Osteoblast (primary cell): Measurements from ENCODE around the gene MS4A6E. TPM values are rescaled to one million over a fixed set of nuclear protein-coding genes. Genes with fewer than 3 reads are reported as not detected.

Source experiments
- DNase-seq: peaks from one replicate; pipeline ENCODE4 v3.0.0; 2011; ENCODE audit warnings: low spot score, mixed read lengths; ENCODE audit not compliant: insufficient read length; ENCODE audit errors: missing footprints
- H2AFZ ChIP-seq: 2 replicates; pipeline ENCODE4 v1.6.0; 2011; ENCODE audit warnings: mild to moderate bottlenecking, low read length
- H3K27ac ChIP-seq: 2 replicates; pipeline ENCODE4 v1.5.1; 2011; ENCODE audit warnings: mild to moderate bottlenecking, low read depth, low read length, moderate library complexity
- H3K27me3 ChIP-seq: 2 replicates; pipeline ENCODE4 v1.6.0; 2012; ENCODE audit warnings: mild to moderate bottlenecking, control low read depth, inconsistent platforms, low read length, moderate library complexity; ENCODE audit not compliant: insufficient read depth
- H3K36me3 ChIP-seq: 2 replicates; pipeline ENCODE4 v1.5.1; 2011; ENCODE audit warnings: mild to moderate bottlenecking, low read length, control low read depth, moderate library complexity; ENCODE audit not compliant: insufficient read depth
- H3K4me1 ChIP-seq: 2 replicates; pipeline ENCODE4 v1.5.1; 2011; ENCODE audit warnings: mild to moderate bottlenecking, low read length, control low read depth, moderate library complexity; ENCODE audit not compliant: insufficient read depth
- H3K4me2 ChIP-seq: 2 replicates; pipeline ENCODE4 v1.6.0; 2011; ENCODE audit warnings: mild to moderate bottlenecking, low read length; ENCODE audit not compliant: insufficient read depth
- H3K4me3 ChIP-seq: fragments of 200-600 bp; sonication (generic); 3 replicates; pipeline ENCODE4 v1.5.1; 2012; ENCODE audit warnings: mild to moderate bottlenecking, low read length, inconsistent platforms; ENCODE audit not compliant: insufficient read depth
- H3K79me2 ChIP-seq: 2 replicates; pipeline ENCODE4 v1.6.0; 2012; ENCODE audit warnings: mild to moderate bottlenecking, low read length, control low read depth, inconsistent platforms; ENCODE audit not compliant: insufficient read depth
- H3K9me3 ChIP-seq: 2 replicates; pipeline ENCODE4 v1.5.1; 2011; ENCODE audit warnings: low read depth, low read length, control low read depth
- H4K20me1 ChIP-seq: 2 replicates; pipeline ENCODE4 v1.6.0; 2012; ENCODE audit warnings: mild to moderate bottlenecking, low read length, control low read depth; ENCODE audit not compliant: insufficient read depth
- total RNA-seq: library from RNA; depleted of rRNA; stranded (reverse); fragments of >200 nt; gene quantifications from 2 replicates; pipeline ENCODE4 v1.2.3, GENCODE V29; 2012
- TF ChIP-seq, protein P1 (sequence below): IDR thresholded peaks from 2 replicates; pipeline ENCODE4 v1.5.1; 2011; ENCODE audit warnings: mild to moderate bottlenecking, low read depth, low read length, moderate library complexity; ENCODE audit errors: extremely low read depth

Gene MS4A6E
- total RNA-seq, 1 donor: not detected

DNA sequence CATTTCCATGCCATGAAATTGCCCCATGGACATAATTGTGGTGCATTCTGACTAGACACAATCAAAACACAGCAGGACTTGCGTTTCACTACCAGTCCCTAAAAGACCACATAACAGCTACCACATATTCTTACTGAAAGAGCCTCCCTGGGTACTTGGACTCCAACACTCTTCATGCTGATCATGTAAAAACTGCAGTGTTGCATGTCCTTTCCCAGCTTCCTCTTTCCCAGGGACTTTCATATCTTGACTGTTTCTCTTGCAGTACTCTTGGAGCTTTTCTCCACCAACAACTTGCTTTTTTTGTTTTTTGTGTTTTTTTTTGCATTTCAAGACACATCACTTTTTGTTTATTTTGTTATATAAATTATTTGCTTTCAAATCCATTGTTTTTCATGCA, 22.9 kb downstream of the MS4A6E start:
- TF ChIP-seq, protein P1, sequence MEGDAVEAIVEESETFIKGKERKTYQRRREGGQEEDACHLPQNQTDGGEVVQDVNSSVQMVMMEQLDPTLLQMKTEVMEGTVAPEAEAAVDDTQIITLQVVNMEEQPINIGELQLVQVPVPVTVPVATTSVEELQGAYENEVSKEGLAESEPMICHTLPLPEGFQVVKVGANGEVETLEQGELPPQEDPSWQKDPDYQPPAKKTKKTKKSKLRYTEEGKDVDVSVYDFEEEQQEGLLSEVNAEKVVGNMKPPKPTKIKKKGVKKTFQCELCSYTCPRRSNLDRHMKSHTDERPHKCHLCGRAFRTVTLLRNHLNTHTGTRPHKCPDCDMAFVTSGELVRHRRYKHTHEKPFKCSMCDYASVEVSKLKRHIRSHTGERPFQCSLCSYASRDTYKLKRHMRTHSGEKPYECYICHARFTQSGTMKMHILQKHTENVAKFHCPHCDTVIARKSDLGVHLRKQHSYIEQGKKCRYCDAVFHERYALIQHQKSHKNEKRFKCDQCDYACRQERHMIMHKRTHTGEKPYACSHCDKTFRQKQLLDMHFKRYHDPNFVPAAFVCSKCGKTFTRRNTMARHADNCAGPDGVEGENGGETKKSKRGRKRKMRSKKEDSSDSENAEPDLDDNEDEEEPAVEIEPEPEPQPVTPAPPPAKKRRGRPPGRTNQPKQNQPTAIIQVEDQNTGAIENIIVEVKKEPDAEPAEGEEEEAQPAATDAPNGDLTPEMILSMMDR: no peak
- Histone ChIP-seq H3K9me3 (no peaks in the 10 kb centered on the region), H3K27me3 (no peaks in the 10 kb centered on the region), H3K36me3 (no peaks in the 10 kb centered on the region), H4K20me1 (no peaks in the 10 kb centered on the region), H3K79me2 (no peaks in the 10 kb centered on the region), H3K27ac (no peak overlapping the region), H3K4me2 (no peak overlapping the region), H3K4me1 (no peaks in the 10 kb centered on the region), H3K4me3 (no peak overlapping the region), H2AFZ (no peak overlapping the region)
- DNase-seq: no peak

- no peak overlapping the region for H3K4me2 ChIP-seq
These were observed 30.7 kb downstream of the MS4A6E start for GRCh38 chr11:60357771-60358170.

DNA sequence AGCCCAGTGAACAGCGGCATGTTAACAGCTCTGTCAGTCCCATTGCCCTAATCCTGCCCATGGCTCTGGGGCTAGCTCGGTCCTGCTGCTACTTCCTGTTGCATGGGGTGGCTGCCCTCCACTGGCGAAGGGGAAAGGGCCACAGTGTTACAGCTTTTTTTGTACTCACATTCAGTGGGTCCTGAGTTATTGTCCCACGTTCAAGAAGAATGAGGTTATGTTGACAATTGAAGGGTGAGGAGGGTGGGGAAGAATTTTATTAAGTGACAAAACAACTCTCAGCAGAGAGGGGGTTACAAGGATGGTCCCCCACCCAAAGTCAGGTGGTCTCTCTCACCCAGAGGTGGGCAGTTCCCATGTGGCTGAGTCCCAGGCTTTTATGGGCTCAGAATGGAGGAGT, 33.6 kb downstream of the MS4A6E start:
- H3K36me3 ChIP-seq: no peaks in the 10 kb centered on the region
- DNase-seq: no peak

More at GRCh38 chr11:60357771-60358170, 30.7 kb downstream of the MS4A6E start:
- no peaks in the 10 kb centered on the region for H3K36me3 ChIP-seq
- no peaks in the 10 kb centered on the region for H4K20me1 ChIP-seq
- H3K9me3 ChIP-seq: peaks cover 2% of the 10 kb centered on the region
- no peaks in the 10 kb centered on the region for H3K4me1 ChIP-seq
- no peak overlapping the region for H2AFZ ChIP-seq
- no peaks in the 10 kb centered on the region for H3K27me3 ChIP-seq
- no peak overlapping the region for H3K27ac ChIP-seq
- no peak overlapping the region for H3K4me3 ChIP-seq
- H3K79me2 ChIP-seq: no peaks in the 10 kb centered on the region
- TF ChIP-seq, protein P1: no peak
- DNase-seq: no peak

GRCh38 chr11:60362241-60362640, 35.2 kb downstream of the MS4A6E start:
- H3K79me2 ChIP-seq: no peaks in the 10 kb centered on the region
- H4K20me1 ChIP-seq: no peaks in the 10 kb centered on the region
- H3K27me3 ChIP-seq: no peaks in the 10 kb centered on the region
- H3K4me1 ChIP-seq: no peaks in the 10 kb centered on the region
- H3K4me3 ChIP-seq: no peak overlapping the region
- H3K36me3 ChIP-seq: no peaks in the 10 kb centered on the region
- TF ChIP-seq, protein P1: no peak
- no peaks in the 10 kb centered on the region for H3K9me3 ChIP-seq
- no peak overlapping the region for H3K4me2 ChIP-seq
- peak; percentile 58 for DNase-seq
- H3K27ac ChIP-seq: no peak overlapping the region
- H2AFZ ChIP-seq: no peak overlapping the region

More for the DNA sequence above, 33.6 kb downstream of the MS4A6E start:
- Histone ChIP-seq H3K27ac (no peak overlapping the region), H4K20me1 (no peaks in the 10 kb centered on the region), H3K27me3 (no peaks in the 10 kb centered on the region), H3K9me3 (peaks cover 2% of the 10 kb centered on the region), H3K4me1 (no peaks in the 10 kb centered on the region), H3K4me3 (no peak overlapping the region), H3K4me2 (no peak overlapping the region), H2AFZ (no peak overlapping the region), H3K79me2 (no peaks in the 10 kb centered on the region)
- TF ChIP-seq, protein P1: no peak
